ENCODE data around the gene SPOPL. TPM values are rescaled to one million over a fixed set of nuclear protein-coding genes. Genes with fewer than 3 reads are reported as not detected.

The SPOPL gene
- total and polyA plus RNA-seq, 10 of the 15 experiments (the other 5 are each of a cell fraction or from before 2014, with no cell fraction given) = 4.0 to 25.0 (median 11.5) TPM

DNA sequence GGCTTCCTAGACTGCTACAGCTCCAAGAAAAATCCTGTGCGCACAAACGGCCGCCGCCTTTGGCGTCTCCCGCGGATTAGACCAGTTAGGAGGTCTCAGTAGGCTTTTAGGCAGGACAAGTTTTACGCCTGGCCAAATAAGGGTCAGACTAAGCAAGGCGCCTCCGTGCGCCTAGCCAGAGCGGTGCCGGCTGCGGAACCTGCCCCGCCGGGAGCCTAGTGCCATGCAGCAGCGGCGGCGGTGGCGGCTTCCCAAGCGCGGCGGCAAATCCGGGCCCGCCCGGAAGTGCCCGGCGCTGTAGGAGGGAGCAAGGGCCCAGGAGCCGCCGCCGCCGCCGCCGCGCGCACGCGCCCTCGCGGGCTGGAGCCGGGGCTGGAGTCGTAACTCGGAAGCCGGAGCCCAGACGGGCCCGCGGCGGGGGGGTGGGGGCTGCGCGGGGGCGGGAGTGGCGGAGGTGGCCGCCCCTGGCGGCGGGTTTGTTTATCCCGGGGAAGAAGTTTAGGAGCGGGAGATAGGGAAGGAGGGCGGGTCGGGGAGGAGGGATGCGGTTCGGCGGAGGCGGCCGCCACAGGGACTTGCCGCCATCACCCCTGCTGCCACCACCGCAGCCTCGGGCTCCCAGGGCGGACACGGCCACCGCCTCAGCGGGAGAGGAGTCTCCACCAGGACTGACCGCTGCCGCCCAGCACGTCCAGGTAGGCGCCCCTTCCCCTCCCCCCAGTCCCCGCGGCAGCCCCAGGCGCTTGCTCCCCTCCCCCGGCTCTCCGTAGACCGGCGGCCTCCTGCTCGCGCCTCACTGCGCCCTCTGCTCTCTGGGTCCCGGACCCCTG is at the start of gene SPOPL (continued):
- no peak for TF ChIP-seq E4F1 (IDR thresholded peaks at IDR 0.05; ENCODE audit: borderline replicate concordance, partially characterized antibody)
- TF ChIP-seq YBX1 (IDR thresholded peaks at IDR 0.05) = no peak
- no peak for TF ChIP-seq SMAD1 (IDR thresholded peaks at IDR 0.05; ENCODE audit: low read depth, partially characterized antibody)
- TF ChIP-seq ETV6 (conservative IDR thresholded peaks at IDR 0.05 in 1 of 2, IDR thresholded peaks at IDR 0.05 in 1 of 2; ENCODE audit: borderline replicate concordance in 1 of 2, low read depth in 1 of 2) = no peak
- TF ChIP-seq FOXK2 (IDR thresholded peaks at IDR 0.05) = no peak
- no peak for TF ChIP-seq NBN (IDR thresholded peaks at IDR 0.05)
- TF ChIP-seq PRDM15 (CRISPR knock-in tag; IDR thresholded peaks at IDR 0.05) = no peak
- TF ChIP-seq MEF2B (IDR thresholded peaks at IDR 0.05; ENCODE audit: partially characterized antibody, poor library complexity, severe bottlenecking) = no peak
- TF ChIP-seq ASH2L (IDR thresholded peaks at IDR 0.05; ENCODE audit: borderline replicate concordance, low read depth) = no peak
- TF ChIP-seq FOS (IDR thresholded peaks at IDR 0.05; ENCODE audit: borderline replicate concordance, extremely low read depth, insufficient read length) = no peak
- TF ChIP-seq ZNF687 (IDR thresholded peaks at IDR 0.05) = peak; percentile 88
- TF ChIP-seq, protein P1, sequence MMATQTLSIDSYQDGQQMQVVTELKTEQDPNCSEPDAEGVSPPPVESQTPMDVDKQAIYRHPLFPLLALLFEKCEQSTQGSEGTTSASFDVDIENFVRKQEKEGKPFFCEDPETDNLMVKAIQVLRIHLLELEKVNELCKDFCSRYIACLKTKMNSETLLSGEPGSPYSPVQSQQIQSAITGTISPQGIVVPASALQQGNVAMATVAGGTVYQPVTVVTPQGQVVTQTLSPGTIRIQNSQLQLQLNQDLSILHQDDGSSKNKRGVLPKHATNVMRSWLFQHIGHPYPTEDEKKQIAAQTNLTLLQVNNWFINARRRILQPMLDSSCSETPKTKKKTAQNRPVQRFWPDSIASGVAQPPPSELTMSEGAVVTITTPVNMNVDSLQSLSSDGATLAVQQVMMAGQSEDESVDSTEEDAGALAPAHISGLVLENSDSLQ (IDR thresholded peaks at IDR 0.05) = no peak
- no peak for TF ChIP-seq CHD4 (IDR thresholded peaks at IDR 0.05)
- no peak for TF ChIP-seq ZNF217 (IDR thresholded peaks at IDR 0.05)
- 0 out of 2 replicates have a peak, but pooled peaks have one; percentile 9 for TF ChIP-seq SIN3A (IDR thresholded peaks at IDR 0.05; ENCODE audit: low read depth, low read length)
- TF ChIP-seq BHLHE40 (IDR thresholded peaks at IDR 0.05; ENCODE audit: borderline replicate concordance in 1 of 2, low read depth in 2 of 2, low read length in 1 of 2) = peak in 1 of 2 experiments; percentile 65; a peak in 2 of 4 replicates
- no peak for TF ChIP-seq CBX3 (IDR thresholded peaks at IDR 0.05; ENCODE audit: borderline replicate concordance, low read depth)
- no peak for TF ChIP-seq BMI1 (IDR thresholded peaks at IDR 0.05; ENCODE audit: borderline replicate concordance)
